ENCODE data around the gene DPCD.

Gene DPCD

GRCh38 chr10:101587725-101588653, at the start of gene DPCD, which contains the start of gene POLL:
DPCD (plus strand) TSS chr10:101588321; CDS start chr10:101588337, 16 bp downstream.
POLL (minus strand) TSS chr10:101588257; CDS start chr10:101587360, 897 bp downstream.
- DNase-seq: peak; percentile 95

- DNase-seq: no peak
Measured at GRCh38 chr10:101538446-101538845, 49.7 kb upstream of the DPCD start.

- no peak for DNase-seq
Measured at GRCh38 chr10:101545898-101546297, 42.2 kb upstream of the DPCD start.

- DNase-seq: peak; percentile 47
Measured at GRCh38 chr10:101550965-101551364, 37.2 kb upstream of the DPCD start.

- DNase-seq: no peak
Measured at GRCh38 chr10:101552442-101552841, 35.7 kb upstream of the DPCD start.

GRCh38 chr10:101557541-101557940, 30.6 kb upstream of the DPCD start:
- DNase-seq: no peak

- DNase-seq: no peak
Measured at GRCh38 chr10:101558204-101558603, 29.9 kb upstream of the DPCD start.

- no peak for DNase-seq
Measured at GRCh38 chr10:101558671-101559595, 29.2 kb upstream of the DPCD start.

- no peak for DNase-seq
Measured at GRCh38 chr10:101559596-101560297, 28.4 kb upstream of the DPCD start.

- no peak for DNase-seq
Measured at GRCh38 chr10:101560298-101561067, 27.6 kb upstream of the DPCD start.

- no peak for DNase-seq
Measured at GRCh38 chr10:101561068-101561915, 26.8 kb upstream of the DPCD start.

- DNase-seq: no peak
Measured at GRCh38 chr10:101562231-101562630, 25.9 kb upstream of the DPCD start.

- no peak for DNase-seq
Measured at GRCh38 chr10:101563007-101563406, 25.1 kb upstream of the DPCD start.

GRCh38 chr10:101563497-101564040, 24.6 kb upstream of the DPCD start:
- DNase-seq: no peak

GRCh38 chr10:101564490-101564991, 23.6 kb upstream of the DPCD start:
- DNase-seq: no peak

- no peak for DNase-seq
Measured at GRCh38 chr10:101565370-101565900, 22.7 kb upstream of the DPCD start.

GRCh38 chr10:101565936-101566332, 22.2 kb upstream of the DPCD start:
- DNase-seq: no peak

GRCh38 chr10:101566333-101567164, 21.6 kb upstream of the DPCD start:
- no peak for DNase-seq

Data from activated CD4-positive, alpha-beta T cell treated with anti-CD3 and anti-CD28 coated beads, Interleukin-10, Interleukin-2, amounts not matched to agents 100 ng/mL and 50 ng/mL, durations not matched to agents 16 hours and 8 hours (primary cell).